ENCODE data around the gene ZDHHC14. TPM values are rescaled to one million over a fixed set of nuclear protein-coding genes. Genes with fewer than 3 reads are reported as not detected.

Gene ZDHHC14
- total RNA-seq, 2 experiments from 2014 or later = 7.8 to 9.8 TPM

- Mint-ChIP-seq H3K36me3 (ENCODE audit: low read depth) (peaks cover 1% of the 10 kb centered on the region), H3K27me3 (peaks cover 2% of the 10 kb centered on the region), H3K4me3 (no peak overlapping the region), H3K9me3 (no peaks in the 10 kb centered on the region), H3K27ac (no peak overlapping the region), H3K4me1 (peaks cover 21% of the 10 kb centered on the region)
- no peak for DNase-seq
- ChIA-PET POLR2A (no interaction called here), CTCF (interaction anchor here (1.2 to 3.2 kb wide), 2 partner anchors 19 to 355 kb away, joined by 3 to 8 read pairs; no protein-coding TSS in a partner anchor)
Measured at GRCh38 chr6:157669747-157670216, 288.8 kb downstream of the ZDHHC14 start.

DNA sequence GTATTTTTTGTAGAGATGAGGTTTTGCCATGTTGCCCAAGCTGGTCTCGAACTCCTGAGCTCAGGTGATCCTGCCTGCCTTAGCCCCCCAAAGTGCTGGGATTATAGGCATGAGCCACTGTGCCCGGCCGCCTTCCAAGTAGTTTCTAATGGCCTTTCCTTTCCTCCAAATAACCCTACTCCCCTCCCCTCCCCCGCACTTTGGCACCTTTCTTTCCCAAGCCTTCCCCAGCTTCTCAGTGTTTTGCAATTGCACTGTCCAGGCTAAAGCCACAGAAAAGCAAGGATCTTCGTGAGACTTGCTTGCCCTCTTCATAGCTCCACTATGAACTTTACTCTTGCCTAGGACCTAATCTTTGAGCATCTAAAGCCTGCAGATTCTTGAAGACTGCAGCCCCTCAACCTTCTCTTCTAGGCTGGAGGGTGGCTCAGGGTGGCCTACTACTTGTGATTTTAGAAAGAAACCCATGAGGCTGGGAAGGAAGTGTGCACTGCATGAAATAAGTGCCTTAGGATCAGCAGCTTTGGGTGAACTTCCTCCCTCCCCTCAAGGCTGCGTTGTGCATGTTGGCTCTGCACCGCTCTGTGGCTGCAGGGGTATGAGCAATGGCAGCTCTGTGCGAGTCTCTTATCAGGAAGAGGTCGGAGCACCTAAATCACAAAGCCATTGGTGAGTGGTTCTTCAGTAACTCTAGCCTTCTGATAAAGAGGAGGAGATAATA lies 289.6 kb downstream of the ZDHHC14 start:
- Mint-ChIP-seq H3K36me3 (ENCODE audit: low read depth) (peaks cover 1% of the 10 kb centered on the region), H3K4me1 (peaks cover 21% of the 10 kb centered on the region), H3K27me3 (peaks cover 2% of the 10 kb centered on the region), H3K4me3 (no peak overlapping the region), H3K27ac (no peak overlapping the region), H3K9me3 (no peaks in the 10 kb centered on the region)
- ChIA-PET CTCF (interaction anchor here (1.0 to 3.2 kb wide), 4 partner anchors 9 to 356 kb away, joined by 3 to 8 read pairs (median 5); no protein-coding TSS in a partner anchor), POLR2A (no interaction called here)
- DNase-seq = peak; percentile 12

GRCh38 chr6:157672726-157673412 lies 291.9 kb downstream of the ZDHHC14 start:
- peak overlapping the region; percentile 19 for H3K27ac Mint-ChIP-seq
- H3K27me3 Mint-ChIP-seq = no peaks in the 10 kb centered on the region
- ChIA-PET CTCF (no interaction called here), POLR2A (no interaction called here)
- H3K9me3 Mint-ChIP-seq = no peaks in the 10 kb centered on the region
- H3K4me3 Mint-ChIP-seq = no peak overlapping the region
- H3K36me3 Mint-ChIP-seq (ENCODE audit: low read depth) = peaks cover 1% of the 10 kb centered on the region
- peaks cover 17% of the 10 kb centered on the region for H3K4me1 Mint-ChIP-seq
- no peak for DNase-seq

DNA sequence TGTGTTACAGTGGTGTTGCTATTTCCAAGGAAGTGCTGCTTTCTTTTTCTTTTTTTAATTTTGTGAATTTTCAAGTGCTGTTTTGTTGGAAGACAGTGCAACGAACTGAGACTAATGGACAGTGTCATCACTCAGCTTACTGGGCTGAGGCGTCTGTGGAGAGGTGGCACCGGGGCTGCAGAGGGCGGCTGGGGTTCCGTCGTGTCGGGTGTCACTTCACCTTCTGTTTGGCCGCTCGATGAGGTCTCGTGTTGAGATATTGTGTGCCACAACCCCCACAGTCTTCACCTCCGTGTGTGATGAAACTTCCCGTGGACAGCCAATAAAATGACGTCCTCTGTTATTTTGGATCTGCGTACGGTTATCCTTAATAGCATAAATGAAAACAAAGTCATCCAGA lies 292.6 kb downstream of the ZDHHC14 start:
- Mint-ChIP-seq H3K4me1 (peaks cover 17% of the 10 kb centered on the region), H3K27me3 (no peaks in the 10 kb centered on the region), H3K27ac (no peak overlapping the region), H3K4me3 (no peak overlapping the region), H3K9me3 (no peaks in the 10 kb centered on the region), H3K36me3 (ENCODE audit: low read depth) (peaks cover 1% of the 10 kb centered on the region)
- DNase-seq = no peak
- POLR2A ChIA-PET = no interaction called here
- CTCF ChIA-PET = interaction anchor here (0.6 kb wide), 1 partner anchor 31 kb away, joined by 4 read pairs; no protein-coding TSS in a partner anchor

DNA sequence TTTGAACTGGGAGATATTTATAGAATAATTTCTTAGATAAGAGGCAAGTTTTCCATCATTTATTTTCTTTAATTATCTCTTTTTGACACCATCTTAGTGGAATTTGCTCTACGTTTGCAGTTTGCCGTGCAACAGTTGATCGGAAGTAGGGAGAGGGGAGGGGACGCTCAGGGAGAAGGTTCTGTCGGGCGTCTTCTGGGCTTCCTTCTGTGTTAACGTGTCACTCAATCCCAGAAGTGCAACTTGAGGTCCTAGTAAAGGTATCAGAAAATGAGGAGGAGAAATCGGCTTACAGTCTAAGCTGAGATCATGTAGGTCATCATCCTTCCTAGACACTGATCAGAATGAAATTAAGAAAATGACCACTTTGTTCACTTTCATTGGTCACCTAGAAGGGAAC lies 293.1 kb downstream of the ZDHHC14 start:
- H3K27ac Mint-ChIP-seq = no peak overlapping the region
- no peaks in the 10 kb centered on the region for H3K9me3 Mint-ChIP-seq
- ChIA-PET POLR2A (no interaction called here), CTCF (interaction anchor here (0.6 kb wide), 1 partner anchor 31 kb away, joined by 4 read pairs; no protein-coding TSS in a partner anchor)
- H3K4me3 Mint-ChIP-seq = no peak overlapping the region
- peaks cover 1% of the 10 kb centered on the region for H3K36me3 Mint-ChIP-seq (ENCODE audit: low read depth)
- H3K4me1 Mint-ChIP-seq = peaks cover 16% of the 10 kb centered on the region
- DNase-seq = no peak
- no peaks in the 10 kb centered on the region for H3K27me3 Mint-ChIP-seq

GRCh38 chr6:157675831-157676230 lies 294.8 kb downstream of the ZDHHC14 start:
- DNase-seq = no peak
- Mint-ChIP-seq H3K9me3 (no peaks in the 10 kb centered on the region), H3K4me1 (peaks cover 3% of the 10 kb centered on the region), H3K4me3 (no peak overlapping the region), H3K36me3 (ENCODE audit: low read depth) (peaks cover 1% of the 10 kb centered on the region), H3K27ac (no peak overlapping the region), H3K27me3 (no peaks in the 10 kb centered on the region)
- ChIA-PET POLR2A (no interaction called here), CTCF (interaction anchor here (0.9 kb wide), 1 partner anchor 11 kb away, joined by 3 read pairs; no protein-coding TSS in a partner anchor)

DNA sequence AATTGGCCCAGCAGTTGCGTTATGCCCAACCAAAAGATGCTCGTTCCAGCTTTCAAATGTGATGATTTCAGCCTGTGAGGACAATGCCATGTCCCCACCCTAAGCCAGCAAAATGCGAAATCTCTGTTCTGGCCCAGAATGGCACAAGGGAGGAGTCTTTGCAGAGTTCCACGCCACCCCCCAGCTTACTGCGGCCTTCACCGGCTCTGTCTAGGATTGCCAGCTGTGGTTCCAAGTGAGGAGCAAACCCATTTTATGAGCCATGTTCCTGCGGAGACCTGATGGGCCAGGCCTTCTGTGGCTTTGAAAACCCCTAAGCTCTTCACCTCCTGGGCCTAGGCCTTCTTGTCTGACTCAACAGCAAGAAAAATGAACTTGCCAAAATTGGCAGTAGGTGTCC lies 295.3 kb downstream of the ZDHHC14 start:
- Mint-ChIP-seq H3K9me3 (no peaks in the 10 kb centered on the region), H3K27ac (no peak overlapping the region), H3K27me3 (no peaks in the 10 kb centered on the region), H3K4me3 (no peak overlapping the region), H3K36me3 (ENCODE audit: low read depth) (peaks cover 1% of the 10 kb centered on the region), H3K4me1 (no peaks in the 10 kb centered on the region)
- no peak for DNase-seq
- ChIA-PET POLR2A (no interaction called here), CTCF (interaction anchor here (0.9 kb wide), 1 partner anchor 10 kb away, joined by 3 read pairs; no protein-coding TSS in a partner anchor)

DNA sequence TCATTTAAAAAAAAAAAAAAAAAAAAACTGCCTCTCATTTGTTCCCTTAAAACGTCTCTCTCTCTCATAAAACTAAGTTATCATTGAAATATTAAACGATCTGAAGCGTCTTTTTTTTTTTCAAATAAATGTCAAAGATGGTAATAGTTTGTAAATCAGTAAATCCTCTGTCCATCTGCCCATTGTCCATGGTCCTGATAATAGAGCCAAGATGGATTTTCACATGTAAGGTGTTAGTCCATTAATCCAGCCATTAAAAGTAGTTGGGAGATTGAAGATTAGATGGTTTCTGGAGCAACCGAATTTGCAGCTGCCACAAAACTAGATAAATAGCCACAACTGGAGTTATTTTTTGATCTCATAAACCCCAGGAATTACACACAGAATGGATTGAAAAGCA lies 296.2 kb downstream of the ZDHHC14 start:
- POLR2A ChIA-PET = no interaction called here
- H3K4me1 Mint-ChIP-seq = no peaks in the 10 kb centered on the region
- no peak overlapping the region for H3K4me3 Mint-ChIP-seq
- H3K36me3 Mint-ChIP-seq (ENCODE audit: low read depth) = no peaks in the 10 kb centered on the region
- CTCF ChIA-PET = no interaction called here
- no peak overlapping the region for H3K27ac Mint-ChIP-seq
- DNase-seq = no peak
- no peaks in the 10 kb centered on the region for H3K27me3 Mint-ChIP-seq
- no peaks in the 10 kb centered on the region for H3K9me3 Mint-ChIP-seq

DNA sequence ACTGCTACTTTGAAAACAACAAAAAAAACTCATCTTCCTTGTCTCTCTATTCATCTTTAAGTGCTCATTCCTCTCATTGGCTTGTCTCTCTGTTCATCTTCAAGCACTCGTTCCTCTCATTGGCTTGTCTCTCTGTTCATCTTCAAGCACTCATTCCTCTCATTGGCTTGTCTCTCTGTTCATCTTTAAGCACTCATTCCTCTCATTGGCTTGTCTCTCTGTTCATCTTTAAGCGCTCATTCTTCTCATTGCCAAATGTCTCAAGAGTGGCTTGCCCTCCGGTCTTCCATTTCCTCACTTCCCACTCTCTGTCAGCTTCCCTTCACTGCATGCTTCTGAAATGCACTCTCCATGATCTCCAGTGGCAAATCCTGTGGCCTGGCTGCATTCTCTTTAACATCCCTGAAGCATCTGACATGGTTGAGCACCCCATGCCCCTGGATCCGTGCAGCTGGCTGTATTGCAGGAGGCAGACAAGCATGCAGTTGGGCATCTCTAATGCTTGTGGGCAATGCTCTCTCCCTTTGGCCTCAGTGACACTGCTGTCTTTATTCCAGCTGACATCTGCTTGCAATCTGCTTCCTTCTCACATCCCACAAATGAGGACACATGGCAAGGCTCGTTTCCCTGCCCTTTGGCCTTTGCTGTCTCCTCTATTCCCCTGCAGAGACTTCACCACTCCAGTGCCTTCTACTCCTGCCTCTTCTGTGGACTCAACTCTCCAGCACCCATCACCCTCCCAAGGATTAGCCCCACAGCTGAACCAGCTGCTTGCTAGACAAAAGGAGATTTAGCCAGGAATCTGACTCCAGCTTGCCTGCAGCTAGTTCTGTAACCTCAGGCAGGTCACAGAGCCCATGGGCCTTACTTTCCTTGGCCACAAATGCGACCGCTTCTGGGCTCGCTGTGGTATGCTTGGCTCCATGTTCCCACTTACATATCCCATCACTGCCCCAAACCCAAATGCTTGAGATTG lies 298.9 kb downstream of the ZDHHC14 start:
- CTCF ChIA-PET = interaction anchor here (1.2 kb wide), 1 partner anchor 11 kb away, joined by 3 read pairs; no protein-coding TSS in a partner anchor
- Mint-ChIP-seq H3K27ac (no peak overlapping the region), H3K9me3 (no peaks in the 10 kb centered on the region), H3K36me3 (ENCODE audit: low read depth) (no peaks in the 10 kb centered on the region), H3K4me3 (no peak overlapping the region), H3K4me1 (no peaks in the 10 kb centered on the region), H3K27me3 (no peaks in the 10 kb centered on the region)
- DNase-seq = no peak
- POLR2A ChIA-PET = no interaction called here

DNA sequence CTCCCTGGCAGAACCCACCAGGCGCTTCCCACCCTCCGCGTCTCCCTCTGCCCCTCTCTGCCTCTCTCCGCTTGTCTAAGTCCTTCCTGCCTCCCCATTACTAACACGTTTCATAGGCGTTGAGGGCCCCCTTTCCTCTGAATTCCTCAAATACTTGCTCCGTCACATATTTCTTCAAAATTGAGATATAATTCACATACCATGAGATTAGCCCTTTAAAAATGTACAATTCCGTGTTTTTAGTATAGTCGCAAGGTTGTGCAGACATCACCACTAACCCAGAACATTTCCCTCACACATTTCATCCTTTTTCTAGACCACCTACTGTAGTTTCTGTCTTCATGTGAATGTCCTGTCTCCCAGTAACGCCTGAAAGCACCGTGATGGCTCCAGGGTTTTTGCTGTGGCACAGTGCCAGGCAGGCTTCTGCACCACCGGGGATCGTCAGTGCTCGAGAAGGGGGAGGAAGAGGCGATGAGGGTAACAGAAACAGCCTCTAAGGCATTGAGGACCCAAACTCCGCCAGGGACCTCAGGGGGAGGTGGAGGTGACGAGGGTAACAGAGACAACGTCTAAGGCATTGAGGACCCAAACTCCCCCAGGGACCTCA lies 300.2 kb downstream of the ZDHHC14 start:
- DNase-seq = no peak
- no peak overlapping the region for H3K4me3 Mint-ChIP-seq
- no peaks in the 10 kb centered on the region for H3K36me3 Mint-ChIP-seq (ENCODE audit: low read depth)
- no peak overlapping the region for H3K27ac Mint-ChIP-seq
- CTCF ChIA-PET = no interaction called here
- POLR2A ChIA-PET = no interaction called here
- no peaks in the 10 kb centered on the region for H3K27me3 Mint-ChIP-seq
- no peaks in the 10 kb centered on the region for H3K9me3 Mint-ChIP-seq
- no peaks in the 10 kb centered on the region for H3K4me1 Mint-ChIP-seq

DNA sequence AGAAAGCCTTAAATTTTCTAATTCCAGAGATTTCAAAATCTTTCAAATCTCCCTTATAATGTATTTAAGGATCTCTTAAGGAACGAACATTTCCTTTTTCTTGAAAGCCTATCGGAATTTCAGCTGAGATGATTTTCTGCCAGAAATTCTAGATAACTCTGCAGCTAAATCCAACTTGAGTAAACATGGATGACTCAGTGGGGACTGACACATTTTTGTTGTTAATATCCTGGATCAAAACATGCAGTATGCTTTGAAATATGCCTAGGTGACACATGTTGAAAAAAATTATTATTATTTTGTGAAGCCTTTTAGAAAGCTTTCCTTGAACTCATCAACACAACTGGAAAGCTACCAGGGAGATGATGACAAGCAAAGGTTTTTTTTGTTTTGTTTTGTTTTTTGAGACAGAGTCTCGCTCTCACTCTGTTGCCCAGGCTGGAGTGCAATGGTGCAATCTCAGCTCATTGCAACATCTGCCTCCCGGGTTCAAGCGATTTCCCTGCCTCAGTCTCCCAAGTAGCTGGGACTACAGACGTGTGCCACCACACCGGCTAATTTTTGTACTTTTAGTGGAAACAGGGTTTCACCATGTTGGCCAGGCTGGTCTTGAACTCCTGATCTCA lies 302.0 kb downstream of the ZDHHC14 start:
- no peak for DNase-seq
- Mint-ChIP-seq H3K9me3 (no peaks in the 10 kb centered on the region), H3K27me3 (no peaks in the 10 kb centered on the region), H3K27ac (no peak overlapping the region), H3K4me3 (no peak overlapping the region), H3K36me3 (ENCODE audit: low read depth) (no peaks in the 10 kb centered on the region), H3K4me1 (no peaks in the 10 kb centered on the region)
- CTCF ChIA-PET = interaction anchor here (0.6 kb wide), 1 partner anchor 51 kb away, joined by 3 read pairs; no protein-coding TSS in a partner anchor
- POLR2A ChIA-PET = no interaction called here

- H3K27me3 Mint-ChIP-seq = no peaks in the 10 kb centered on the region
- no peaks in the 10 kb centered on the region for H3K36me3 Mint-ChIP-seq (ENCODE audit: low read depth)
- ChIA-PET POLR2A (no interaction called here), CTCF (no interaction called here)
- H3K9me3 Mint-ChIP-seq = no peaks in the 10 kb centered on the region
- no peak overlapping the region for H3K4me3 Mint-ChIP-seq
- H3K4me1 Mint-ChIP-seq = no peaks in the 10 kb centered on the region
- DNase-seq = no peak
- no peak overlapping the region for H3K27ac Mint-ChIP-seq
Measured at GRCh38 chr6:157683707-157684106, 302.7 kb downstream of the ZDHHC14 start.

Measured in activated CD4-positive, alpha-beta T cell treated with anti-CD3 and anti-CD28 coated beads, Interleukin-2, amount 10 ng/mL, durations not matched to agents 7 days and 5 days (primary cell).